LNCAP (cell line): ENCODE data around the gene GOLPH3L.

Source experiments
- CTCF ChIP-seq: fragments of 450-650 bp; IDR thresholded peaks from 2 replicates; pipeline ENCODE4 v1.5.1; 2017; ENCODE audit warnings: mild to moderate bottlenecking

GOLPH3L gene

DNA sequence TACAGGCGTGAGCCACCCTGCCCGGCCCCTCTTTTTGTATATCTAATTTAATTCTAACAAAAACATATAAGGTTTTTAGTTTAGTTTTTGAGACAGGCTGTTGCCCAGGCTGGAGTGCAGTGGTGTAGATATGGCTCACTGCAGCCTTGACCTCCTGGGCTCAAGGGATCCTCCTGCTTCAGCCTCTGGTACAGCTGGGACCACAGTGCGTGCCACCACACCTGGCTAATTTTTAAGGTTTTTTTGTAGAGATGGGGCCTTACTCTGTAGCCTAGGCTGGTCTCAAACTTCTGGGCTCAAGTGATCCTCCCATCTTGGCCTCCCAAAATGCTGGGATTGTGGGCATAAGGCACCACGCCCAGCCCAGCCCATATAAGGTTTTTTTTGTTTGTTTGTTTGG, 86.4 kb downstream of the GOLPH3L start:
- TF ChIP-seq CTCF: no peak

GRCh38 chr1:150609732-150610131, 87.2 kb downstream of the GOLPH3L start:
- TF ChIP-seq CTCF: no peak

- TF ChIP-seq CTCF: no peak
Measured at GRCh38 chr1:150606463-150607142, 90.4 kb downstream of the GOLPH3L start.

- no peak for TF ChIP-seq CTCF
Measured at GRCh38 chr1:150604226-150604588, 92.7 kb downstream of the GOLPH3L start.

DNA sequence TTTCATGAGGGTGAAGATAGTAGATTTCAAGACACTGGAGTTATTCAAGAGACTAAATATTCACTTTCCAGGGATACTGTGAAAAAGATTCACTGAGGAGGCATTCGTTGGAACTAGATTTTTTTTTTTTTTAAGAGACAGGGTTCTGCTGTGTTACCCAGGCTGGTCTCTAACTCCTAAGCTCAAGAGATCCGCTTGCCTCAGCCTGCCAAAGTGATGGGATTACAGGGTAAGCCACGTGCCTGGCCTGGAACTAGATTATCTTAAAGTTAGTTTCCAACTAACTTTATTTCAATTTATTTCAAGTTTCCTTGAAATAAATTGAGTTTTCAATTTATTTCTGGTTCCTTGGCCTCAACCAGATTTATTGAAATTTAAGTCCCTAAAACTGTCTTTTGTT, 93.2 kb downstream of the GOLPH3L start:
- TF ChIP-seq CTCF: no peak

GRCh38 chr1:150601540-150601939, 95.4 kb downstream of the GOLPH3L start:
- TF ChIP-seq CTCF: no peak

DNA sequence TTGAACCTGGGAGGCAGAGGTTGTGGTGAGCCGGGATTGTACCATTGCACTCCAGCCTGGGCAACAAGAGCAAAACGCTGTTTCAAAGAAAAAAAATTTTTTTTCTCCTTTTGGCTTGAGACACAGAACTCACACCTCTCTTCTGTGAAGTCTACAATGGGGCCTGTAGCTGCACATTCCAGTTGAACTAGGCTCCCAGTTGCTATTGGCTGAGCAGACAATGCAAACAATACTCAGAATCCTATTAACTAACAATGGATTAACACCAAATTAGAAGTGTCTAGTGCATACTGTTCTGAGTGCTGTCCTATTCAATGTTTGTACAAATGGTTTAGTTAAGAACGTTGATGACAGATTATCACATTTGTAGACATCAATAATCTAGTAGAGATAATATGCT, 100.0 kb downstream of the GOLPH3L start:
- no peak for TF ChIP-seq CTCF
